HG03558 (cell line): ENCODE data around the gene DLK2.
A peak's percentile ranks its signal among the peaks of the same experiment; 100 is the strongest.
"Not testable (repeated sequence)": the region's sequence is repeated elsewhere in the genome, so short reads cannot be mapped to it uniquely, and the experiment has no call there.

ENCODE experiments used
- ATAC-seq: cut with Tn5 transposase; IDR thresholded peaks from one replicate; pipeline ENCODE4 v1.9.1; 2021; ENCODE audit warnings: moderate number of reproducible peaks; ENCODE audit not compliant: unreplicated experiment; ENCODE audit errors: extremely low read depth

DLK2 gene

GRCh38 chr6:43432009-43432945 lies 23.1 kb downstream of the DLK2 start:
- no peak for ATAC-seq

- ATAC-seq, result no peak
These were observed 26.5 kb downstream of the DLK2 start for GRCh38 chr6:43428874-43429273.

- ATAC-seq, result no peak
These were observed 27.2 kb downstream of the DLK2 start for GRCh38 chr6:43428112-43428570.

GRCh38 chr6:43427406-43428111 lies 27.8 kb downstream of the DLK2 start, which contains the start of gene ABCC10:
ABCC10 (plus strand) TSS chr6:43427541; CDS start chr6:43427979, 438 bp downstream.
- ATAC-seq, result peak; percentile 91

- ATAC-seq, result no peak
These were observed 28.4 kb downstream of the DLK2 start for GRCh38 chr6:43426928-43427405.

GRCh38 chr6:43425083-43425482 lies 30.3 kb downstream of the DLK2 start:
- ATAC-seq, result not testable (repeated sequence)

- ATAC-seq, result no peak
These were observed 33.5 kb downstream of the DLK2 start for GRCh38 chr6:43421831-43422230.

GRCh38 chr6:43420012-43420709 lies 35.2 kb downstream of the DLK2 start:
- ATAC-seq, result no peak

- no peak for ATAC-seq
These were observed 38.4 kb downstream of the DLK2 start for GRCh38 chr6:43416935-43417334.

- ATAC-seq, result not testable (repeated sequence)
These were observed 40.1 kb downstream of the DLK2 start for GRCh38 chr6:43415275-43415674.

GRCh38 chr6:43413002-43413401 lies 42.3 kb downstream of the DLK2 start:
- no peak for ATAC-seq

GRCh38 chr6:43412541-43412940 lies 42.8 kb downstream of the DLK2 start:
- ATAC-seq, result no peak

- not testable (repeated sequence) for ATAC-seq
These were observed 44.6 kb downstream of the DLK2 start for GRCh38 chr6:43410776-43411175.

- ATAC-seq, result no peak
These were observed 47.1 kb downstream of the DLK2 start for GRCh38 chr6:43408259-43408658.

- ATAC-seq, result no peak
These were observed 48.1 kb downstream of the DLK2 start for GRCh38 chr6:43407296-43407695.

GRCh38 chr6:43405354-43405753 lies 50.0 kb downstream of the DLK2 start:
- no peak for ATAC-seq

GRCh38 chr6:43402820-43403219 lies 52.5 kb downstream of the DLK2 start:
- no peak for ATAC-seq

GRCh38 chr6:43401730-43402129 lies 53.6 kb downstream of the DLK2 start:
- no peak for ATAC-seq
